ENCODE results near the gene BICRA. TPM values are rescaled to one million over a fixed set of nuclear protein-coding genes. Genes with fewer than 3 reads are reported as not detected.
"Not testable (repeated sequence)": the region's sequence is repeated elsewhere in the genome, so short reads cannot be mapped to it uniquely, and the experiment has no call there.

The BICRA gene
- 10 to 100 TPM; 17.0 to 17.9 TPM for total RNA-seq

DNA sequence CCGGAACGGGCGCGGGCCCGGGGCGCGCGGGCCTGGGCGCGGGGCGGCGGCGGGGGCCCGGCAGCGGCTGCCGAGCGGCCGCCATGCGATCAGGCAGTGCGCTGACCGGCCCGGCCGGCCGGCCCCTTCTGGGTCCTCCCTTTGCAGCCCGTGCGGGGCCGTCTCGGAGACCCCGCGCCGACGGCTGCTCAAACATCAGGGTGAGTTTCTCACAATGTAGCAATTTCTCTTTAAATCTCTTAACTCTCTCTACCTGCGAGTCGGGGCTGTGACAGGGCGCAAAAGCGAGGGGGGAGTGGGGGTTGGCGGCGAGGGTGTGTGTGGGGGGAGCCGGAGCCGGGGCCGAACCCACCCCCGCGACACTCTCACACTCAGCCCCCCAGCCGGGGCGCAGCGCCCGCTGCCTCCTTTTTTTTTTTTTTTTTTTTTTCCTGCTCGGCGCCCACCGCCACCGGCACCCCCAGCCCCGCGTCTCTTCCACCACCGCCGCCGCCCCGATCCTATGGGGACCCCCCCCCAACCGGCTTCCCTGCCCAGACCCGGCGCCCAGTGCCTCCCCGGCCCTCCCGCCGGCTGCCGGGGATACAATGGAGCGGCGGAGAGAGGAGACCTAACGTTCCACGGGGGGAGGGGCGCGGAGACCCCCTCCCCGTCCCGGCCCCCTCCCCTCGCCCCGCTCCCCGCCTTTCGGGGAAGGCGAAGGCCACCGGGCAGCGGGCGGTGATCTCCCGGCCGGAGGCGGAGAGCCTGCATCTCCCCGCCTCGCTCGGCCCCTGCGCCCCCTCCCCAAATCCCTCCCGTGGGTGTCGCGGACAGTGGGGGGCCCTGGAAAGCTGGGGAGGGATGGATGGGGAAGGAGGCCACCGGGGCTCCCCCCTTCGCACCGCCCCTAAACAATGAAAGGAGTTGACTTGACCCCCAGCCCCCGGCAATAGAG is at the start of gene BICRA:
Gene BICRA (plus strand): TSS at position 166 of the 937 bp plus-strand sequence. CDS start 64,441 bp downstream, outside the sequence.
- no peaks in the 10 kb centered on the region for H3K9me3 Mint-ChIP-seq
- H3K27ac Mint-ChIP-seq, result peak within 1 kb of the TSS; percentile 84
- peak within 1 kb of the TSS; percentile 91 to 92 for H3K4me3 Mint-ChIP-seq
- ATAC-seq (replicated peaks in 1 of 2) (peak; percentile 73 to 74), DNase-seq (peak; percentile 87 to 88)
- H3K36me3 Mint-ChIP-seq (ENCODE audit: insufficient read depth in 2 of 2), result peaks cover 8% of the 10 kb centered on the region in 2 donors
- H3K4me1 Mint-ChIP-seq (ENCODE audit: low read depth), result peaks cover 16% of the 10 kb centered on the region
- no peaks in the 10 kb centered on the region for H3K27me3 Mint-ChIP-seq (ENCODE audit: low read depth)

DNA sequence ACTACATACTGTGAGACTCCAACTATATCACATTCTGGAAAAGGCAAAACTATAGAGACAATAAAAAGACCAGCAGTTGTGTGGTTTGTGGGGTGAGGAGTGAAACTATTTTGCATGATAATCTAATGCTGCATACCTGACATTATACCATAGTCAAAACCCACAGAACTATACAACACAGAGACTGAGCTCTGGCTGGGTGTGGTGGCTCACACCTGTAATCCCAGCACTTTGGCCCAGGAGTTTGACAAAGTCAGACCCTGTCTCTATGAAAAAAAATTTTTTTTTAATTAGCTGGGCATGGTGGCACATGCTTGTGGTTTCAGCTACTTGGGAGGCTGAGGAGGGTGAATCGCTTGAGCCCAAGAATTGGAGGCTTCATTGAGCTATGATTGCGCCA is 47.9 kb upstream of the BICRA start:
- H3K27me3 Mint-ChIP-seq (ENCODE audit: low read depth), result no peaks in the 10 kb centered on the region
- H3K4me1 Mint-ChIP-seq (ENCODE audit: low read depth), result no peaks in the 10 kb centered on the region
- DNase-seq (no peak), ATAC-seq (replicated peaks in 1 of 2) (no peak)
- H3K27ac Mint-ChIP-seq, result no peak overlapping the region
- H3K9me3 Mint-ChIP-seq, result no peaks in the 10 kb centered on the region
- H3K36me3 Mint-ChIP-seq (ENCODE audit: insufficient read depth in 2 of 2), result no peaks in the 10 kb centered on the region
- H3K4me3 Mint-ChIP-seq, result no peak overlapping the region

DNA sequence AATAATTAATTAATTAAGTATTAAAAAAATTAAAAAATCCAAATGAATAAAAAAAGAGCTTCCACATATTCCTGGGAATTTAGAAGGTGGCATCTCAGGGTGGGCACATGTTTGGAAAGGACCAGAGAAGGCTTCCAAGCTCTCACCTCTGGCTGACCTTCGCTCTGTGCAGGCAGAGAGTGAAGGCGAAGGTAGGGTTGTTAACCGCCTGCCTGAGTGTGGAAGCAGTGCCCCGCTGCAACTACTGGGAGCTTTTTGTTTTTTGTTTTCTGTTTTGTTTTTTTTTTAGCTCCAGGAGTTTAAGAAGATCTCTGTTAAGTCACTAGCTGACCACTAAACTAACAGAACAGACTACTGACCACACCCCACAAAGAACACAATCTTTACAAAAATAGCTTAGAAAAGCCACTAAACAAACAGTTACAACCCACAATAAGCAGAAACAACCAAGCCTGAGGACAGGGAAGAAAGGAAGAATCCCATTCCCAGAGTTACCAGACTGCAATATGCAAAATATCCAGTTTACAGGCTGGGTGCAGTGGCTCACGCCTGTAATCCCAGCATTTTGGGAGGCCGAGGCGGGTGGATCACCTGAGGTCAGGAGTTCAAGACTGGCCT is 47.4 kb upstream of the BICRA start:
- H3K27me3 Mint-ChIP-seq (ENCODE audit: low read depth), result no peaks in the 10 kb centered on the region
- no peaks in the 10 kb centered on the region for H3K4me1 Mint-ChIP-seq (ENCODE audit: low read depth)
- H3K9me3 Mint-ChIP-seq, result no peaks in the 10 kb centered on the region
- ATAC-seq (replicated peaks in 1 of 2) (no peak), DNase-seq (no peak)
- H3K4me3 Mint-ChIP-seq, result no peak overlapping the region
- no peaks in the 10 kb centered on the region for H3K36me3 Mint-ChIP-seq (ENCODE audit: insufficient read depth in 2 of 2)
- H3K27ac Mint-ChIP-seq, result no peak overlapping the region

DNA sequence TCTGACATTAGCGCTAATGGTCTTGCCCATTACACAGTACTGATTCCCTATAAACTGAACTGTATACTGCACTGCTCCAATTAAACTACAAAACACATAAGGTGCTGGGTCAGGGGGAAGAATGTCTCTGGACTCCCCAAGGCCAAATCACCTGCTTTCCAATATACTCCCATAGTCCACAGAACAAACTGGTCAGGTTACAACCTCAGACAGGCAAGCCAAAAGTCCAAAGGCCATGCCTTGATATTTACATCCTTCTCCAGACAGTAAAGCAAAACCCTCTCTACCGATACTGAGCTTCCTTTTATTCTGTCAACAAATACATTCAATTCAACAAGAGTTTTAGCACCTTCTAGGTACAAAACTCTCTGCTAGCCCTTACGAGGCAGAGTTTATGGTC is 44.9 kb upstream of the BICRA start:
- Mint-ChIP-seq H3K27ac (no peak overlapping the region), H3K4me3 (no peak overlapping the region), H3K27me3 (ENCODE audit: low read depth) (no peaks in the 10 kb centered on the region), H3K36me3 (ENCODE audit: insufficient read depth in 2 of 2) (no peaks in the 10 kb centered on the region), H3K9me3 (no peaks in the 10 kb centered on the region), H3K4me1 (ENCODE audit: low read depth) (no peaks in the 10 kb centered on the region)
- no peak for DNase-seq
- no peak for ATAC-seq (replicated peaks in 1 of 2)

DNA sequence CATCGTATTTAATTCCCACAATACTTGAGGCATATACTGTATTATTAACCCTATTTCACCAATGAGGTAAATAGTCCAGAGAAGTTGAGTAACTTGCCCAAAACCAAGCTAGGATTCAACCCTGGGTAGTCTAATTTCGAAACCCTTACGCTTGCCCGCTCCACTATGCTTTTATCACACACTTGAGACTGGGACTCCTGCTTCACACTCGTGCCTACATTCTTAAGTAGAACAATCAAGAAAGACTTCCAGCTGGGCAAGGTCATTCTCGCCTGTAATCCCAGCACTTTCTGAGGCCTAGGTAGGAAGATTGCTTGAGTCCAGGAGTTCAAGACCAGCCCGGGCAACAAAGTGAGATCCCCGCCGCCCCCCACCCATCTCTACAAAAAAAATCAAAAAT is 39.6 kb upstream of the BICRA start:
- Mint-ChIP-seq H3K4me1 (ENCODE audit: low read depth) (peaks cover 5% of the 10 kb centered on the region), H3K27me3 (ENCODE audit: low read depth) (peaks cover 13% of the 10 kb centered on the region), H3K36me3 (ENCODE audit: insufficient read depth in 2 of 2) (peaks cover 0 to 5% of the 10 kb centered on the region in 2 donors), H3K27ac (no peak overlapping the region), H3K9me3 (no peaks in the 10 kb centered on the region), H3K4me3 (no peak overlapping the region)
- no peak for DNase-seq
- no peak for ATAC-seq (replicated peaks in 1 of 2)

DNA sequence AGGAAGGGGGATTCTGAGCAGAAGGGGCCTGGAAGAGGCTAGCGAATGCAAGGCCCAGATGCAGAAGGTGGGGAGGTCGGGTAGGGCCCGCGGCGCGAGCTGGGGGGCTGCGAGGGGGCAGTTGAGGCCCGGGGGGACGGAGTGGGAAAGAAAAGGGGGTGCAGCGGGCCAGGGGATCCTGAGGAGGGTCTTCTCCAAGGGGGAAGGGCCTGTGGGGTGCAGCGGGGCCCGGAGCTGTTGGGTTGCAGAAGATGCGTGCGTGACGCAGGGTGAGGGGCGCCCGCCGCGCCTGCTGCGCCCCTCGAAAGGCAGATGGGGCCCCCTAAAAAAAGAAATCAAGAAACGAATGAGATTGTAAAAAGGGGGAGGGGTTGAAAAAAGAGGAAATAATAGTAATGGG is 36.3 kb upstream of the BICRA start:
- DNase-seq, result no peak
- peaks cover 13% of the 10 kb centered on the region for H3K27me3 Mint-ChIP-seq (ENCODE audit: low read depth)
- no peak for ATAC-seq (replicated peaks in 1 of 2)
- peaks cover 0 to 5% of the 10 kb centered on the region in 2 donors for H3K36me3 Mint-ChIP-seq (ENCODE audit: insufficient read depth in 2 of 2)
- peaks cover 12% of the 10 kb centered on the region for H3K4me1 Mint-ChIP-seq (ENCODE audit: low read depth)
- H3K4me3 Mint-ChIP-seq, result peak overlapping the region; percentile 14 to 47
- no peak overlapping the region for H3K27ac Mint-ChIP-seq
- H3K9me3 Mint-ChIP-seq, result no peaks in the 10 kb centered on the region

DNA sequence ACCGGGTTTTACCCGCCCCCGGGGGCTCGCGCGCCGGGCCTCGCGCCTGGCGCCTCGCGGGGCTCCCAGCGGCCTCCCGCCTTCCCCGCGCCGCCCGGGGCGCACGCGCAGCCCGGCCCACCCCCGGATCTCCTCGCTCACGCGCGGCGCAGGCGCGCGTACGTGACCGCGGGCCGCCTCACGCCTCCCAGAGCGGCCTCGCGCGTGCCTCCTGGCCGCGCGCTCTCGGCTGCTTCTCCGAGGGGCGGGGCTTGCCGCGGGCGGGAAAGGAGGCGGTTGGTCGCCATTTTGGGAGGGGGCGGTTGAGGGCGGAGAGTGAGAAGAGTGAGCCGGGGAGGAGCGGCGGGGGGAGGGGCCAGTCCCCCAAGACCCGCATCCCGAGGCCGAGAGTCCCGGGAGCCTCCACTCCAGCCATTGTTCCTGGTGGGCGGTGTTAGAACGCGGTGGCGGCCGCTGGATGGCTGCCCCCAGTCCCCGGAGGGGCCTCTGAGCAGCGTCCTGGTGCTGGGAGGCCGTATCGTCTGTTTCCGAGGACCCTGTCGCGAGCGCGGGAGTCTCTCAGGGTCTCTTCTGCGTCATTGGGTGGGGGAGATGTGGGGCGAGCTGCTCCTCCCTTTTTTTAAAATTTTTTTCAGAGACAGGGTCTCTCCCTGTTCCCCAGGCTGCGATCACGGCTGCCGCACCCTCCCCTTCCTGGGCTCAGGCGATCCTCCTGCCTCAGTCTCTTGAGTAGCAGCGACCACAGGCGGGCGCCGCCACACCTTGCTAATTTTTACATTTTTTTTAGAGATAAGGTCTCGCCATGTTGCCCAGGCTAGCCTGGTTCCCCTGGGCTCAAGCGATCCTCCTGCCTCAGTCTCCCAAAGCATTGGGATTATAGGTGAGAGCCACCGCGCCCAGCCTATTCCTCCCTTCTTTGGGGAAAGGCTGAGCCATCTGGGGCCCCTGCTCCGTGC is 35.6 kb upstream of the BICRA start, which contains the start of gene ZNF541:
Gene ZNF541 (minus strand): TSS at position 78 of the 956 bp plus-strand sequence. CDS start 17,292 bp downstream, outside the sequence.
- ATAC-seq (replicated peaks in 1 of 2) (peak; percentile 85 to 86), DNase-seq (peak; percentile 84)
- Mint-ChIP-seq H3K9me3 (no peaks in the 10 kb centered on the region), H3K36me3 (ENCODE audit: insufficient read depth in 2 of 2) (peaks cover 0 to 5% of the 10 kb centered on the region in 2 donors), H3K27me3 (ENCODE audit: low read depth) (peaks cover 13% of the 10 kb centered on the region), H3K4me1 (ENCODE audit: low read depth) (peaks cover 19% of the 10 kb centered on the region), H3K4me3 (peak within 1 kb of the TSS; percentile 63 to 64), H3K27ac (peak within 1 kb of the TSS; percentile 55)

DNA sequence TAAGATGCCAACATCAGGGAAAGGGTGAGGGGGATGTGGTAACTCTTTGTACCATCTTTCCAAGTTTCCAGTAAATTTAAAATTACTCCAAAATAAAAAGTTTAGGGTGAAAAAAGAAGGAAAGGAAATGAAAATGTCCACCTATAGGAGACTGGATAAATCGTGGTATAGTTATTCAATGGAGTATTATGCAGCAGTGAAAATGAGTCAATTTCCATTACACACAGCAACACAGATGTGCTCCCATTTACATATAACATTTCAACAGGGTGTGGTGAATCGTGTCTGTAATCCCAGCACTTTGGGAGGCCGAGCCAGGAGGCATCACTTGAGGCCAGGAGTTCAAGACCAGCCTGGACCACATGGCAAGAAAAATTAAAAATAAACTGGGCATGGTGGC is 28.5 kb upstream of the BICRA start:
- no peak overlapping the region for H3K4me3 Mint-ChIP-seq
- peaks cover 31% of the 10 kb centered on the region for H3K4me1 Mint-ChIP-seq (ENCODE audit: low read depth)
- no peaks in the 10 kb centered on the region for H3K9me3 Mint-ChIP-seq
- no peaks in the 10 kb centered on the region for H3K27me3 Mint-ChIP-seq (ENCODE audit: low read depth)
- no peak for ATAC-seq (replicated peaks in 1 of 2)
- H3K36me3 Mint-ChIP-seq (ENCODE audit: insufficient read depth in 2 of 2), result peaks cover 0 to 3% of the 10 kb centered on the region in 2 donors
- no peak for DNase-seq
- H3K27ac Mint-ChIP-seq, result no peak overlapping the region

DNA sequence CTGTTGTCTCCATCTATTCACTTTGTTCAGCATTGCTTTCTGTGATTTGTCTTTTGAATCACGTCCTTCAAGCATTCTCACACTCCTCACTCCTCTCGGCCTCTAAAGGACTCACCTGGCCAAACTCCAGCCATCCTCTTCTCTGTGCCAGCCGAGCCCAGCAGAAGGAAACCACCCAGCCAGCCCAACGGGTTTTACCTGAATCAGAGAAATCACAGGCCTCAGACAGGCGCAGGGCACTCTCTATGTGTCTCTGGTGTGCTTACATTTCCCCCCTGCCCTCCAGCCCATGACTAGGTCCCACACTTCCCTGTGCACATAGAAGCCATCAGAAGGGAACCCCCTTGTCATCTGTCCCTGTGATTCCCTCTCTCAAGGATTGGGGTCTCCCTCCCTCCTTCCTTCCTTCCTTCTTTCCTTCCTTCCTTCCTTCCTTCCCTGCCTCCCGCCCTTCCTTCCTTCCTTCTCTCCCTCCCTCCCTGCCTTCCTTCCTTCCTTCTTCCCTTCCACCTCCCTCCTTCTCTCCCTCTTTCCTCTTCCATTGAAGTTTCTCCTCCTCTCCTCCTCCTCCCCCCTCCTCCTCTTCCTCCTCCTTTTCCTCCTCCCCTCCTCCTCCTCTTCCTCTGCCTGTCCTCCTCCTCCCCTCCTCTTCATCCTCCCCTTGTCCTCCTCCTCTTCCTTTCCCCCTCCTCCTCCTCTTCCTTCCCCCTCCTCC is 27.2 kb upstream of the BICRA start:
- H3K4me3 Mint-ChIP-seq, result peak overlapping the region; percentile 48 to 60

DNA sequence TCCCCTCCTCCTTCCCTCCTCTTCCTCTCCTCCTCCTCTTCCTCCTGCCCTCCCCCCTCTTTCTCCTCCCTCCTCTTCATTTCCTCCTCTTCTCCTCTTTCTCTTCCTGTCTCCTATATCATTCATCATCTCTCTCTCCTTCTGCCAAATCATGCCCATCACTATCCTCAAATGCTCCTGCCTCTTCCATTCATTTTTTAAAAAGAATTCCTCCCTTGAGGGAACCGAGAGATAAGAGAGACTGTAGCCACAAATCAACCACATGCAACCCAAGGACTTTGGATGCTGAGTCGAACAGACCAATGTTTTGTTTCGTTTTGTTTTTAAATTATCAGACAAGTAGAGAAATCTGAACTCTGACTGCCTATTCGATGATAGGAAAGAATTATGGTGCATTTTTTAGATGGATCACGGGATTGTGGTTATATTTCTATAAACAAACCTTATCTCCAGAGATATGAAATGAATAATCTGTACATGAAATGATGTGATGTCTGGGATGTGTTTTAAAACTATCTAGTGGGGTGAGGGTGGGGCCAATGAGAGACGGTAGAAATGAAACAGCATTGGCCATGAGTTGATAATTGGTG is 26.5 kb upstream of the BICRA start:
- H3K27me3 Mint-ChIP-seq (ENCODE audit: low read depth), result no peaks in the 10 kb centered on the region
- peak overlapping the region; percentile 94 for H3K27ac Mint-ChIP-seq
- peaks cover 26% of the 10 kb centered on the region for H3K4me1 Mint-ChIP-seq (ENCODE audit: low read depth)
- peak overlapping the region; percentile 60 to 91 for H3K4me3 Mint-ChIP-seq
- peaks cover 2 to 4% of the 10 kb centered on the region in 2 donors for H3K9me3 Mint-ChIP-seq
- DNase-seq, result no peak
- ATAC-seq (replicated peaks in 1 of 2), result no peak
- H3K36me3 Mint-ChIP-seq (ENCODE audit: insufficient read depth in 2 of 2), result peaks cover 0 to 5% of the 10 kb centered on the region in 2 donors

More for the DNA sequence above, 27.2 kb upstream of the BICRA start:
- ATAC-seq (replicated peaks in 1 of 2) (no peak), DNase-seq (no peak)
- Mint-ChIP-seq H3K36me3 (ENCODE audit: insufficient read depth in 2 of 2) (peaks cover 0 to 5% of the 10 kb centered on the region in 2 donors), H3K27me3 (ENCODE audit: low read depth) (no peaks in the 10 kb centered on the region), H3K27ac (peak overlapping the region; percentile 94), H3K9me3 (peaks cover 2 to 4% of the 10 kb centered on the region in 2 donors), H3K4me1 (ENCODE audit: low read depth) (peaks cover 31% of the 10 kb centered on the region)

DNA sequence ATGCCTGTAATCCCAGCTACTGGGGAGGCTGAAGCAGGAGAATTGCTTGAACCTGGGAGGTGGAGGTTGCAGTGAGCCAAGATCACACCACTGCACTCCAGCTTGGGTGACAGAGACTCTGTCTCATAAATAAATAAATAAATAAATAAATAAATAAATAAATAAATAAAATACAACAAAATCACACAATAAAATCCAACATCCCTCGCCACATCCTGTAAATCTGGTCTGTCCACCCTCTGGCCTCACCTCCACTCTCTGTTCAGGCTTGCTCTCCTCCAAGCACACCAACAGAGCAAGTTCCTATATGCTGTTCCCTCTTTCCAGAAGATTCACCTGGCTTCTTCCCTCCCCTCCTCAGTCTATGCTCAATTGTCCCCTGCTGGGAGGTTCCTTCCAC is 25.8 kb upstream of the BICRA start:
- H3K27ac Mint-ChIP-seq; H3K9me3 Mint-ChIP-seq; ATAC-seq (replicated peaks in 1 of 2); H3K27me3 Mint-ChIP-seq (ENCODE audit: low read depth); H3K36me3 Mint-ChIP-seq (ENCODE audit: insufficient read depth in 2 of 2); DNase-seq: not testable (repeated sequence)
- peak overlapping the region in 1 of 2 donors; percentile 17 for H3K4me3 Mint-ChIP-seq
- H3K4me1 Mint-ChIP-seq (ENCODE audit: low read depth), result peaks cover 19% of the 10 kb centered on the region

DNA sequence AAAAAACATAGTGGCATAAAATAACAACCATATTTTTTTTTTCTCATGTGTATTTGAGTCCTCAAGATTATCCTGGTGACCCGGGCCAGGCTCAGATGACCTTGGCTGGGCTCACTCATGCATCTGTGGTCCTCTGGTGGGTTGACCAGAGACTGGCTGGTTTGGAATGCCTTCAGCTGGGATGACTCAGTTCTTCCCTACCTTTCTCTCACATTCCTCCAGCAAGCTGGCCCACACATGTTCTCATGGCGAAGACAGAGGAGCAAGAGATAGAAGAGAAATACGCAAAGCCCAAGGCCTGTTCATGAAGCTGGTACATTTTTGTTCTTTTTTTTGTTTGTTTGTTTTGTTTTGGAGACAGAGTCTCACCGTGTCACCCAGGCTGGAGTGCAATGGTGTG is 21.6 kb upstream of the BICRA start:
- H3K4me1 Mint-ChIP-seq (ENCODE audit: low read depth), result peaks cover 4% of the 10 kb centered on the region
- no peaks in the 10 kb centered on the region for H3K27me3 Mint-ChIP-seq (ENCODE audit: low read depth)
- no peak overlapping the region for H3K27ac Mint-ChIP-seq
- H3K4me3 Mint-ChIP-seq, result no peak overlapping the region
- peaks cover 2 to 4% of the 10 kb centered on the region in 2 donors for H3K9me3 Mint-ChIP-seq
- DNase-seq, result no peak
- ATAC-seq (replicated peaks in 1 of 2), result no peak
- H3K36me3 Mint-ChIP-seq (ENCODE audit: insufficient read depth in 2 of 2), result peaks cover 0 to 3% of the 10 kb centered on the region in 2 donors
